WTC11 (cell line): ENCODE results near the gene SELPLG. TPM values are rescaled to one million over a fixed set of nuclear protein-coding genes. Genes with fewer than 3 reads are reported as not detected.
A peak's percentile ranks its signal among the peaks of the same experiment; 100 is the strongest.

Source experiments
- ATAC-seq: fragments of 200-7000 bp; cut with Tn5 transposase; 2 replicates; pipeline ENCODE4 v1.10.0; 2021; ENCODE audit warnings: mild to moderate bottlenecking, moderate library complexity
- CTCF ChIA-PET: fragments of 300-600 bp; sonication (Branson Sonifier 250); formaldehyde crosslinking; loops from one replicate; lab custom pipeline; 2021; ENCODE audit warnings: antibody characterized with exemption; lab: Charles Lee
- POLR2A ChIA-PET: fragments of 350-600 bp; sonication (Branson Sonifier 250); formaldehyde crosslinking; loops from one replicate; lab custom pipeline; 2021; ENCODE audit warnings: antibody characterized with exemption; lab: Charles Lee
- DNase-seq: peaks from one replicate; pipeline ENCODE4 v3.0.0; 2021; ENCODE audit warnings: low spot score
- H3K27ac Mint-ChIP-seq: 2 replicates; pipeline ENCODE4 v1.8.0; 2021; ENCODE audit warnings: mixed read lengths
- H3K27me3 Mint-ChIP-seq: 2 replicates; pipeline ENCODE4 v1.8.0; 2021; ENCODE audit warnings: low read depth, mild to moderate bottlenecking, moderate library complexity, mixed read lengths
- H3K36me3 Mint-ChIP-seq: 2 replicates; pipeline ENCODE4 v1.8.0; 2021; ENCODE audit warnings: mixed read lengths
- H3K4me1 Mint-ChIP-seq: 2 replicates; pipeline ENCODE4 v1.8.0; 2022; ENCODE audit warnings: mixed read lengths
- H3K4me3 Mint-ChIP-seq: 2 replicates; pipeline ENCODE4 v1.8.0; 2021; ENCODE audit warnings: mild to moderate bottlenecking, moderate library complexity, mixed read lengths
- H3K9me3 Mint-ChIP-seq: 2 replicates; pipeline ENCODE4 v1.8.0; 2021; ENCODE audit warnings: mixed read lengths
- AFF4 ChIP-seq: sonication (generic); formaldehyde crosslinking; IDR thresholded peaks from 2 replicates; pipeline ENCODE4 v1.8.1; 2023; ENCODE audit warnings: mild to moderate bottlenecking, missing genetic modification reagents, borderline replicate concordance
- ATF3 ChIP-seq: sonication (generic); formaldehyde crosslinking; conservative IDR thresholded peaks from 2 replicates; pipeline ENCODE4 v1.8.1; 2022; ENCODE audit warnings: mild to moderate bottlenecking, missing genetic modification reagents
- ATF6 ChIP-seq: sonication (generic); formaldehyde crosslinking; IDR thresholded peaks from 2 replicates; pipeline ENCODE4 v1.8.1; 2023; ENCODE audit warnings: mild to moderate bottlenecking, missing genetic modification reagents
- ETV6 ChIP-seq: sonication (generic); formaldehyde crosslinking; IDR thresholded peaks from 2 replicates; pipeline ENCODE4 v1.8.1; 2022; ENCODE audit warnings: mild to moderate bottlenecking, missing genetic modification reagents
- FOXP4 ChIP-seq: sonication (generic); formaldehyde crosslinking; IDR thresholded peaks from 2 replicates; pipeline ENCODE4 v1.8.0; 2022; ENCODE audit warnings: mild to moderate bottlenecking, missing genetic modification reagents
- GABPB1 ChIP-seq: sonication (generic); formaldehyde crosslinking; IDR thresholded peaks from 2 replicates; pipeline ENCODE4 v1.8.1; 2023; ENCODE audit warnings: mild to moderate bottlenecking, missing genetic modification reagents
- GTF2I ChIP-seq: fragments of 250-450 bp; sonication (Bioruptor Pico); conservative IDR thresholded peaks from 2 replicates; pipeline ENCODE4 v1.4.0; 2021; ENCODE audit warnings: mild to moderate bottlenecking
- IRF1 ChIP-seq: sonication (generic); formaldehyde crosslinking; IDR thresholded peaks from 2 replicates; pipeline ENCODE4 v1.8.0; 2023; ENCODE audit warnings: missing genetic modification reagents
- IRF2 ChIP-seq: sonication (generic); formaldehyde crosslinking; IDR thresholded peaks from 2 replicates; pipeline ENCODE4 v1.8.0; 2022; ENCODE audit warnings: low read depth, missing genetic modification reagents, borderline replicate concordance
- KAT7 ChIP-seq: sonication (generic); formaldehyde crosslinking; IDR thresholded peaks from 2 replicates; pipeline ENCODE4 v1.8.1; 2023; ENCODE audit warnings: missing genetic modification reagents, mild to moderate bottlenecking, borderline replicate concordance
- MAX ChIP-seq: sonication (generic); formaldehyde crosslinking; IDR thresholded peaks from 2 replicates; pipeline ENCODE4 v1.8.0; 2022; ENCODE audit warnings: mild to moderate bottlenecking, missing genetic modification reagents
- MYBL2 ChIP-seq: sonication (generic); formaldehyde crosslinking; IDR thresholded peaks from 2 replicates; pipeline ENCODE4 v1.8.1; 2023; ENCODE audit warnings: mild to moderate bottlenecking, moderate library complexity, missing genetic modification reagents
- PRRX2 ChIP-seq: fragments of 250-450 bp; sonication (Bioruptor Pico); IDR thresholded peaks from 2 replicates; pipeline ENCODE4 v1.8.0; 2021; ENCODE audit warnings: mild to moderate bottlenecking
- RORB ChIP-seq: fragments of 250-450 bp; sonication (Bioruptor Pico); IDR thresholded peaks from 2 replicates; pipeline ENCODE4 v1.9.0; 2021; ENCODE audit warnings: mild to moderate bottlenecking
- USF2 ChIP-seq: sonication (generic); formaldehyde crosslinking; IDR thresholded peaks from 2 replicates; pipeline ENCODE4 v1.8.1; 2023; ENCODE audit warnings: mild to moderate bottlenecking, missing genetic modification reagents, moderate library complexity
- ZNF121 ChIP-seq: sonication (generic); formaldehyde crosslinking; IDR thresholded peaks from 2 replicates; pipeline ENCODE4 v1.8.0; 2023; ENCODE audit warnings: missing genetic modification reagents
- total RNA-seq: library from RNA; stranded (reverse); gene quantifications from 3 replicates; pipeline ENCODE4 v1.2.3, GENCODE V29; 2021

SELPLG gene
- total RNA-seq, 1 experiment from 2014 or later: 0.46 TPM

GRCh38 chr12:108637222-108637971 lies 3.7 kb upstream of the SELPLG start (continued):
- TF ChIP-seq FOXP4 (CRISPR knock-in tag): no peak
- no peak for TF ChIP-seq MYBL2 (CRISPR knock-in tag)
- no peak for TF ChIP-seq RORB (CRISPR knock-in tag)
- no peak for TF ChIP-seq ATF3
- no peak for TF ChIP-seq GABPB1 (CRISPR knock-in tag)

GRCh38 chr12:108635997-108636808 lies 2.5 kb upstream of the SELPLG start:
- ATAC-seq: no peak
- Mint-ChIP-seq H3K27me3 (no peaks in the 10 kb centered on the region), H3K4me1 (peaks cover 57% of the 10 kb centered on the region), H3K9me3 (no peaks in the 10 kb centered on the region), H3K36me3 (no peaks in the 10 kb centered on the region), H3K27ac (peak overlapping the region; percentile 45), H3K4me3 (no peak overlapping the region)
- ChIA-PET CTCF (interaction anchor here (1.0 to 2.2 kb wide), 5 partner anchors 14 to 30 kb away, joined by 3 to 6 read pairs (median 3); no protein-coding TSS in a partner anchor), POLR2A (no interaction called here)
- no peak for TF ChIP-seq IRF2
- no peak for TF ChIP-seq IRF1 (CRISPR knock-in tag)
- TF ChIP-seq KAT7 (CRISPR knock-in tag): no peak
- TF ChIP-seq ETV6 (CRISPR knock-in tag): no peak
- TF ChIP-seq ATF6 (CRISPR knock-in tag): no peak
- no peak for TF ChIP-seq GTF2I (CRISPR knock-in tag)
- TF ChIP-seq ZNF121 (CRISPR knock-in tag): peak; percentile 85; the same call in 1 of the 2 replicates
- DNase-seq: no peak

- ChIA-PET CTCF (interaction anchor here (0.8 to 1.9 kb wide), 8 partner anchors 12 to 182 kb away, joined by 3 to 6 read pairs (median 4); no protein-coding TSS in a partner anchor), POLR2A (no interaction called here)
- Mint-ChIP-seq H3K27me3 (no peaks in the 10 kb centered on the region), H3K4me1 (peaks cover 57% of the 10 kb centered on the region), H3K27ac (peak overlapping the region; percentile 18), H3K4me3 (no peak overlapping the region), H3K36me3 (no peaks in the 10 kb centered on the region), H3K9me3 (no peaks in the 10 kb centered on the region)
- ATAC-seq (no peak; the same call in 1 of the 2 replicates), DNase-seq (no peak)
- TF ChIP-seq GABPB1 (CRISPR knock-in tag) (no peak), MAX (CRISPR knock-in tag) (peak; percentile 38; the same call in 1 of the 2 replicates), ATF3 (no peak), AFF4 (CRISPR knock-in tag) (no peak), USF2 (CRISPR knock-in tag) (peak; percentile 33), PRRX2 (CRISPR knock-in tag) (no peak)
These were observed 1.7 kb upstream of the SELPLG start for GRCh38 chr12:108635201-108635996.
